ENCODE measurements around the gene ADARB1. TPM values are rescaled to one million over a fixed set of nuclear protein-coding genes. Genes with fewer than 3 reads are reported as not detected.

ADARB1 gene
- total and polyA plus RNA-seq, 2 experiments from 2014 or later: 4.8 to 14.8 TPM

DNA sequence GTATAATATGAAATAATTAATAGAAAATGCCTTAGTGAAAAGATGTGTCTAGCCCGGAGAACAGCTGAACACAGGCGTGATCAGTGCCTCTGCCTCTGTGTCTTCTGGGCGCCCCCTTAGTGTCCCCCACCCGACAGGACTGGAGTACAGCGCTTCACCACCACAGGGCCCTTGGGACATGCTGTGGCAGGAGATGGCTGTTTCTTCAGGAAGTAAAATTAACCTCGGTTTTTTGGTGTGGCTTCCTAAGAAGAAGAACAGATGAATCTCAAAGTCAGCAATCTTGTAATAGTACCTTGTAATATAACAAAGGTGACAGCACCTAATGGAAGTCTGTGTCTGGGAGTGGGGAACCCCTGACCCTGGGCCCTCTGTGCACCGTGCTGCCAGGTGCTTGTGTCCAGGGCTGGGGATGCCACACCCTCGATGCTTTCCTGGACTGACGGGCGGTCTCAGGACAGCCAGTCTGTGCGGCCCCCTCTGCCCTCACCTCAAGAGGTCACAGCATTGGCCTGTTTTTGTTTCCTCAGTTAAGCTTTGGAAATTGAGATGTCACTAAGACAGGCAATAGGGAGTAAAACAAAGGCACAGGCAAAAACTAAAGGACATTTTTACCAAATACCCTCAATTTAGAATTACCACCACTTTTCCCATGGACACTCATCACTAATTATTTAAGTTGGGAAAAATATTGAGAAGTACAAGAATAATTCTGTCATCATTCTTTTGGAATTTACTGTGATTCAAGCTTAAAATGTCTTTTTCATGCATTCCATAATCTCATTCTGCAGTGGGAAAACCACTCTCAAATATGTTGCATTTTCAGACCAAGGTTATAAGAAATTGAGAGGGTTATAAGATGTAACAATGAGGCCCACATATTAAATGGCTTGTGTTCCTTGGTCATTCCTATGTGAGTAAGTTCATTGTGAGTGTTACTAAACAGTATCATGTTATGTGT lies 79.3 kb downstream of the ADARB1 start:
- Histone ChIP-seq H3K36me3 (ENCODE audit: insufficient read depth) (no peaks in the 10 kb centered on the region), H3K9me2 (ENCODE audit: insufficient read depth) (peaks cover 4% of the 10 kb centered on the region; the same call in 1 of the 2 replicates), H3K27ac (ENCODE audit: low read depth) (no peak overlapping the region), H3F3A (replicated peaks; ENCODE audit: low read depth) (no peaks in the 10 kb centered on the region), H3K4me2 (no peak overlapping the region), H2AFZ (no peak overlapping the region), H3K4me1 (ENCODE audit: insufficient read depth) (no peaks in the 10 kb centered on the region), H3K79me2 (replicated peaks; ENCODE audit: insufficient read depth) (no peaks in the 10 kb centered on the region), H3K4me3 (no peak overlapping the region), H3K27me3 (ENCODE audit: insufficient read depth) (no peaks in the 10 kb centered on the region), H4K20me1 (replicated peaks; ENCODE audit: insufficient read depth) (no peaks in the 10 kb centered on the region)
- TF ChIP-seq NANOG (IDR thresholded peaks at IDR 0.05; ENCODE audit: borderline replicate concordance) (no peak), POLR2AphosphoS5 (IDR thresholded peaks at IDR 0.05; ENCODE audit: low read depth) (no peak)
- TF ChIP-seq, protein P1, sequence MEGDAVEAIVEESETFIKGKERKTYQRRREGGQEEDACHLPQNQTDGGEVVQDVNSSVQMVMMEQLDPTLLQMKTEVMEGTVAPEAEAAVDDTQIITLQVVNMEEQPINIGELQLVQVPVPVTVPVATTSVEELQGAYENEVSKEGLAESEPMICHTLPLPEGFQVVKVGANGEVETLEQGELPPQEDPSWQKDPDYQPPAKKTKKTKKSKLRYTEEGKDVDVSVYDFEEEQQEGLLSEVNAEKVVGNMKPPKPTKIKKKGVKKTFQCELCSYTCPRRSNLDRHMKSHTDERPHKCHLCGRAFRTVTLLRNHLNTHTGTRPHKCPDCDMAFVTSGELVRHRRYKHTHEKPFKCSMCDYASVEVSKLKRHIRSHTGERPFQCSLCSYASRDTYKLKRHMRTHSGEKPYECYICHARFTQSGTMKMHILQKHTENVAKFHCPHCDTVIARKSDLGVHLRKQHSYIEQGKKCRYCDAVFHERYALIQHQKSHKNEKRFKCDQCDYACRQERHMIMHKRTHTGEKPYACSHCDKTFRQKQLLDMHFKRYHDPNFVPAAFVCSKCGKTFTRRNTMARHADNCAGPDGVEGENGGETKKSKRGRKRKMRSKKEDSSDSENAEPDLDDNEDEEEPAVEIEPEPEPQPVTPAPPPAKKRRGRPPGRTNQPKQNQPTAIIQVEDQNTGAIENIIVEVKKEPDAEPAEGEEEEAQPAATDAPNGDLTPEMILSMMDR (conservative IDR thresholded peaks at IDR 0.05; ENCODE audit: low read depth in 2 of 2): no peak
- Mint-ChIP-seq H3K27me3 (ENCODE audit: insufficient read depth, low read depth, poor library complexity) (peaks cover 3% of the 10 kb centered on the region), H3K9me3 (peaks cover 2% of the 10 kb centered on the region; the same call in 1 of the 3 replicates), H3K4me3 (no peak overlapping the region), H3K27ac (no peak overlapping the region), H3K36me3 (ENCODE audit: low read depth) (no peaks in the 10 kb centered on the region), H3K4me1 (peaks cover 7% of the 10 kb centered on the region; the same call in 2 of the 3 replicates)
- DNase-seq (ENCODE audit: low spot score) (no peak), ATAC-seq (no peak)

DNA sequence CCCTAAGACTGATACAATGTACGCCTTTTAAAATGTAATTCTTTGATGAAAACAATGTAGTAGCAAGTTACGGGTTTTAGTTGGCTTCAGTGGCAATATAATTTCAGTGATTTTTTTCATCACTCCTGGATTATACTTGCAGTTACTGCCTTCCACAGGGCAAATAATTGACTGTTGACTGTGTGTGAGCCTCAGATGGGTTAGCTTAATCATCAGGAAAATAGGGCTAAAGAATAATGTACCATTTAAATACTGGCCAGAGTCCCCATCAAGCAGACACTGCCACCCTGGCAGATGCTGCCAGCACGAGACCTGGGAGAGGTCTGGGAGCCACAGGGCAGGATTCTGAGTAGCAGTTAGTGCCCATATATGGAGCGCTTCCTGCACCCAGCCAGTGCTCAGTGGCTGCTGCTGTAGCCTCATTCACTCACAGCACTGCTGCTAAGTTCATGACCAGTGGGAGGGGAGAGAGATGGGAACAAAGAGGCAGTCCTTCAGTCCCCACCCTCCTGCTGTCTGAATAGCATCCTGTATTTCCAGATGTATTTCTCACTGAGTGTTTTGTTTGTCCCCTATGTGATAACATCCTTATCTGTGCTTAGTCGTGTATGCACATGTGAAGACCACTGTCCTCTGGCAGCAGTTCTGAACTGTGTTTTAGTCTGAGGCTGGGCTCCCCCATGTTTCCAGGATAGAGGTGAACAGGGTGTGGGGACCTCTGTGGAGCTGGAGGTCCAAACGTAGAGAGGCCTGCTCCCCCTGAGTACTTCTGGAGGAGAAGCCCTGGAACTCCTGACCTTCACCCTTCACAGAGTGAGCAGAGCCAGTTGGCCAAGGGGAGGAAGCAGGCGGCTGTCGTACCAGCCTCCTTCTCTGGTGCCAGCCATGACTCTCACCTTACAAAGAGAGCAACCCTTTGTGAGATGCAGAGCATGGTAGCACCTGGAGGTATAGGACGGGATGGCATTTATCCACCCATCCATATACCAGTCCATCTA lies 80.4 kb downstream of the ADARB1 start:
- Histone ChIP-seq H3K36me3 (ENCODE audit: insufficient read depth) (no peaks in the 10 kb centered on the region), H3K4me1 (ENCODE audit: insufficient read depth) (no peaks in the 10 kb centered on the region), H2AFZ (no peak overlapping the region), H4K20me1 (replicated peaks; ENCODE audit: insufficient read depth) (no peaks in the 10 kb centered on the region), H3K4me3 (no peak overlapping the region), H3K27ac (ENCODE audit: low read depth) (no peak overlapping the region), H3K27me3 (ENCODE audit: insufficient read depth) (no peaks in the 10 kb centered on the region), H3K4me2 (no peak overlapping the region), H3F3A (replicated peaks; ENCODE audit: low read depth) (no peaks in the 10 kb centered on the region), H3K9me2 (ENCODE audit: insufficient read depth) (peaks cover 4% of the 10 kb centered on the region; the same call in 1 of the 2 replicates), H3K79me2 (replicated peaks; ENCODE audit: insufficient read depth) (no peaks in the 10 kb centered on the region)
- Mint-ChIP-seq H3K9me3 (peaks cover 2% of the 10 kb centered on the region; the same call in 1 of the 3 replicates), H3K36me3 (ENCODE audit: low read depth) (no peaks in the 10 kb centered on the region), H3K27me3 (ENCODE audit: insufficient read depth, low read depth, poor library complexity) (peaks cover 4% of the 10 kb centered on the region), H3K4me3 (no peak overlapping the region), H3K4me1 (peaks cover 9% of the 10 kb centered on the region; the same call in 2 of the 3 replicates), H3K27ac (no peak overlapping the region)
- ATAC-seq (peak; percentile 87), DNase-seq (ENCODE audit: low spot score) (peak; percentile 56)
- TF ChIP-seq ZNF331 (CRISPR knock-in tag; IDR thresholded peaks at IDR 0.05; ENCODE audit: low read depth) (no peak), POLR2AphosphoS5 (IDR thresholded peaks at IDR 0.05; ENCODE audit: low read depth) (no peak), EZH2phosphoT487 (IDR thresholded peaks at IDR 0.05; ENCODE audit: unreplicated experiment) (no peak), NANOG (IDR thresholded peaks at IDR 0.05; ENCODE audit: borderline replicate concordance) (no peak), STAT1 (IDR thresholded peaks at IDR 0.05; ENCODE audit: unreplicated experiment) (no peak), CREB1 (CRISPR knock-in tag; IDR thresholded peaks at IDR 0.05; ENCODE audit: low read depth) (no peak)
- TF ChIP-seq, protein P2, sequence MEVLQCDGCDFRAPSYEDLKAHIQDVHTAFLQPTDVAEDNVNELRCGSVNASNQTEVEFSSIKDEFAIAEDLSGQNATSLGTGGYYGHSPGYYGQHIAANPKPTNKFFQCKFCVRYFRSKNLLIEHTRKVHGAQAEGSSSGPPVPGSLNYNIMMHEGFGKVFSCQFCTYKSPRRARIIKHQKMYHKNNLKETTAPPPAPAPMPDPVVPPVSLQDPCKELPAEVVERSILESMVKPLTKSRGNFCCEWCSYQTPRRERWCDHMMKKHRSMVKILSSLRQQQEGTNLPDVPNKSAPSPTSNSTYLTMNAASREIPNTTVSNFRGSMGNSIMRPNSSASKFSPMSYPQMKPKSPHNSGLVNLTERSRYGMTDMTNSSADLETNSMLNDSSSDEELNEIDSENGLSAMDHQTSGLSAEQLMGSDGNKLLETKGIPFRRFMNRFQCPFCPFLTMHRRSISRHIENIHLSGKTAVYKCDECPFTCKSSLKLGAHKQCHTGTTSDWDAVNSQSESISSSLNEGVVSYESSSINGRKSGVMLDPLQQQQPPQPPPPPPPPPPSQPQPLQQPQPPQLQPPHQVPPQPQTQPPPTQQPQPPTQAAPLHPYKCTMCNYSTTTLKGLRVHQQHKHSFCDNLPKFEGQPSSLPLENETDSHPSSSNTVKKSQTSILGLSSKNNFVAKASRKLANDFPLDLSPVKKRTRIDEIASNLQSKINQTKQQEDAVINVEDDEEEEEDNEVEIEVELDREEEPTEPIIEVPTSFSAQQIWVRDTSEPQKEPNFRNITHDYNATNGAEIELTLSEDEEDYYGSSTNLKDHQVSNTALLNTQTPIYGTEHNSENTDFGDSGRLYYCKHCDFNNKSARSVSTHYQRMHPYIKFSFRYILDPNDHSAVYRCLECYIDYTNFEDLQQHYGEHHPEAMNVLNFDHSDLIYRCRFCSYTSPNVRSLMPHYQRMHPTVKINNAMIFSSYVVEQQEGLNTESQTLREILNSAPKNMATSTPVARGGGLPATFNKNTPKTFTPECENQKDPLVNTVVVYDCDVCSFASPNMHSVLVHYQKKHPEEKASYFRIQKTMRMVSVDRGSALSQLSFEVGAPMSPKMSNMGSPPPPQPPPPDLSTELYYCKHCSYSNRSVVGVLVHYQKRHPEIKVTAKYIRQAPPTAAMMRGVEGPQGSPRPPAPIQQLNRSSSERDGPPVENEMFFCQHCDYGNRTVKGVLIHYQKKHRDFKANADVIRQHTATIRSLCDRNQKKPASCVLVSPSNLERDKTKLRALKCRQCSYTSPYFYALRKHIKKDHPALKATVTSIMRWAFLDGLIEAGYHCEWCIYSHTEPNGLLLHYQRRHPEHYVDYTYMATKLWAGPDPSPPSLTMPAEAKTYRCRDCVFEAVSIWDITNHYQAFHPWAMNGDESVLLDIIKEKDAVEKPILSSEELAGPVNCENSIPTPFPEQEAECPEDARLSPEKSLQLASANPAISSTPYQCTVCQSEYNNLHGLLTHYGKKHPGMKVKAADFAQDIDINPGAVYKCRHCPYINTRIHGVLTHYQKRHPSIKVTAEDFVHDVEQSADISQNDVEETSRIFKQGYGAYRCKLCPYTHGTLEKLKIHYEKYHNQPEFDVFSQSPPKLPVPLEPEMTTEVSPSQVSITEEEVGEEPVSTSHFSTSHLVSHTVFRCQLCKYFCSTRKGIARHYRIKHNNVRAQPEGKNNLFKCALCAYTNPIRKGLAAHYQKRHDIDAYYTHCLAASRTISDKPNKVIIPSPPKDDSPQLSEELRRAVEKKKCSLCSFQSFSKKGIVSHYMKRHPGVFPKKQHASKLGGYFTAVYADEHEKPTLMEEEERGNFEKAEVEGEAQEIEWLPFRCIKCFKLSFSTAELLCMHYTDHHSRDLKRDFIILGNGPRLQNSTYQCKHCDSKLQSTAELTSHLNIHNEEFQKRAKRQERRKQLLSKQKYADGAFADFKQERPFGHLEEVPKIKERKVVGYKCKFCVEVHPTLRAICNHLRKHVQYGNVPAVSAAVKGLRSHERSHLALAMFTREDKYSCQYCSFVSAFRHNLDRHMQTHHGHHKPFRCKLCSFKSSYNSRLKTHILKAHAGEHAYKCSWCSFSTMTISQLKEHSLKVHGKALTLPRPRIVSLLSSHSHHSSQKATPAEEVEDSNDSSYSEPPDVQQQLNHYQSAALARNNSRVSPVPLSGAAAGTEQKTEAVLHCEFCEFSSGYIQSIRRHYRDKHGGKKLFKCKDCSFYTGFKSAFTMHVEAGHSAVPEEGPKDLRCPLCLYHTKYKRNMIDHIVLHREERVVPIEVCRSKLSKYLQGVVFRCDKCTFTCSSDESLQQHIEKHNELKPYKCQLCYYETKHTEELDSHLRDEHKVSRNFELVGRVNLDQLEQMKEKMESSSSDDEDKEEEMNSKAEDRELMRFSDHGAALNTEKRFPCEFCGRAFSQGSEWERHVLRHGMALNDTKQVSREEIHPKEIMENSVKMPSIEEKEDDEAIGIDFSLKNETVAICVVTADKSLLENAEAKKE (CRISPR knock-in tag; IDR thresholded peaks at IDR 0.05): no peak
